GM21528 (cell line): ENCODE measurements around the gene TAF11L9.
"Not testable (repeated sequence)": the region's sequence is repeated elsewhere in the genome, so short reads cannot be mapped to it uniquely, and the experiment has no call there.

Source experiments
- ATAC-seq: cut with Tn5 transposase; IDR thresholded peaks from one replicate; pipeline ENCODE4 v1.9.1; 2021; ENCODE audit warnings: mild to moderate bottlenecking, moderate library complexity; ENCODE audit not compliant: unreplicated experiment, low FRiP score

TAF11L9 gene

DNA sequence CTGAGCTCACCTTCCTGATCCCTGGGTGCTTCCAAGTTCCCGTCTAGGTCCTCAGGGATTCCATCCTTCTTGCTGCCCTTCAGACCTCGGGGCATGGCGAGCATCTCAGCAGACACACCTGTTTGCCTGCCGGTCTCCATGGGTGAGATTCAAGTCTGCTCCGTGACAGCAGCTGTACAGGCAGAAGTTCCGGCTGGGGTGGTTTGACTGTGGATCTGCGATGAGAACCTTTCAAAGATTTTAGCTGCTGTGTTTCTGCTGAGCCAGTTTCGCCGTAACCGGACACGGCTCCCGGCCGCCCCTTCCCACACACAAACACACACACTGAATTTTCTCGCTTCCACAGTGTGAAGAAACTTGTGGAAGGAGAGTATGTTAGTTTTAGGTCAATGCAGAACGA, at the start of gene TAF11L9:
Gene TAF11L9, minus strand, starts transcription at position 140 of the 400 bp plus-strand sequence.
- ATAC-seq, result not testable (repeated sequence)

DNA sequence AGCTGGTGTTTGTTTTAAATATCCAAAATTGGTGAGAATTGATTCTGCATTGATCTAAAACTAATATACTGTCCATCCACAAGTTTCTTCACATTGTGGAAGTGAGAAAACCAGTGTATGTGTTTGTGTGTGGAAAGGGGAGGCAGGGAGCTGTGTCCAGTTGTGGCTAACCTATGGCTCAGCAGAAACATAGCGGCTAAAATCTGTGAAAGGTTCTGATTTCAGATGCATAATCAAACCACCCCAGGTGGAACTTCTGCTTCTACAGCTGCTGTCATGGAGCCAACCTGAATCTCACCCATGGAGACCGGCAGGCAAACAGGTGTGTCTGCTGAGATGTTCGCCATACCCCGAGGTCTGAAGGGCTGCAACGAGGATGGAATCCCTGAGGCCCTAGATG, 40.0 kb upstream of the TAF11L9 start, which contains the start of gene TAF11L14:
Gene TAF11L14, plus strand, starts transcription at position 301 of the 400 bp plus-strand sequence.
- no peak for ATAC-seq

DNA sequence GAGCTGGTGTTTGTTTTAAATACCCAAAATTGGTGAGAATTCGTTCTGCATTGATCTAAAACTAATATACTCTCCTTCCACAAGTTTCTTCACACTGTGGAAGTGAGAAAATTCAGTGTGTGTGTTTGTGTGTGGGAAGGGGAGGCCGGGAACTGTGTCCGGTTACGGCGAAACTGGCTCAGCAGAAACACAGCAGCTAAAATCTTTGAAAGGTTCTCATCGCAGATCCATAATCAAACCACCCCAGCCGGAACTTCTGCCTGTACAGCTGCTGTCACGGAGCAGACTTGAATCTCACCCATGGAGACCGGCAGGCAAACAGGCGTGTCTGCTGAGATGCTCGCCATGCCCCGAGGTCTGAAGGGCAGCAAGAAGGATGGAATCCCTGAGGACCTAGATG, 37.6 kb upstream of the TAF11L9 start, which contains the start of gene TAF11L13:
Gene TAF11L13, plus strand, starts transcription at position 301 of the 400 bp plus-strand sequence.
- ATAC-seq, result not testable (repeated sequence)

DNA sequence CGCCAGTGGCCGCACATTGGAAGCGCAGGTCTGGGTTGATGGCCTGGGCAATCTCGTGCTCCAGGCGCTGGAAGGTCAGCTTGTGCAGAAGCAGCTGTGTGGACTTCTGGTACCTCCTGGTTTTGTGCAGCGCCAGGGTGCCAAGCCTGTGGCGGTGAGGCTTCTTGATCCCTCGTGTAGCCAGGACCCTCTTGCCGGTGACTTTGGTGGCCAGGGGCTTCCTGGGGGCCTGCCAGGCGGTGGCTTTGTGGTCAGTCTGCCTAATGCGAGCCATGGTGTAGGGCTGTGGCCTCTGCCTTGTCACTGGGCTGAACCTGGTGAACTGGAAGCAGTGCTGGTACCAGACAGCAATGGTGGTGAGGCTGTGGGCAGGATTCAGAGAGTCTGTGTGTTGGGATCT, 31.5 kb upstream of the TAF11L9 start:
- no peak for ATAC-seq

DNA sequence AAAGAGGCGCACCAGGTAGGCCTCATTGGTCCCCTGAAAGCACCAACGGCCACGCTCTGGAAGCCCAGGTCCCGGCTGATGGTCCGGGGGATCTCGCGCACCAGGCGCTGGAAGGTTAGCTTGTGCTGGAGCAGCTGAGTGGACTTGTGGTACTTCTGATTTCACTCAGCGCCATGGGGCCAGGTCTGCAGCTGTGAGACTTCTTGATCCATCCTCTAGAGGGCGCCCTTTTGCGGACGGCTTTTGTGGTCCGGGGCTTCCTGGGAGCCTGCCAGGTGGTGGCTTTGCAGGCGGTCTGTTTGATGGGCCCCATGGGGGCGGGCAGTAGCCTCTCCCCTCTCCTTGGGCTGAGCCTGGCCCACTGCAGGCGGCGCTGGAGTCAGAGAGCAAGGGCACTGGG, 26.4 kb upstream of the TAF11L9 start:
- no peak for ATAC-seq

DNA sequence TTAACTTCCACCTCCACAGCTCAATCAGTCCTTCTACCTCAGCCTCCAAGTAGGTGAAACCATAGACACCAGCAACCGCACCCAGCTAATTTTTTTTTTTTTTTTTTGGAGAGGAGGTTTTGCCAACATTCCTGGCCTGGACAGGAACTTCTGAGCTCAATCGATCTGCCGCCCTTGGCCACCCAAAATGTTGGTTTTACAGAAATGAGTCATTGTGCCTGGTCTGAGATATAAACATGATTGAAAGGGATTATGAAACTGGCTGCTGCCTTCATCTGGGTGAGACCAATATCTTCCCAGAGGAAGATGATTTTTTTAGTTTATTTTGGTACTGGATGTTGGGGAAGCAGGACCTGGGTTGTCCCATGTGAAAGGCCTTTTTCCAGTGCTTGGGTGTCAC, 25.2 kb upstream of the TAF11L9 start:
- ATAC-seq, result no peak

DNA sequence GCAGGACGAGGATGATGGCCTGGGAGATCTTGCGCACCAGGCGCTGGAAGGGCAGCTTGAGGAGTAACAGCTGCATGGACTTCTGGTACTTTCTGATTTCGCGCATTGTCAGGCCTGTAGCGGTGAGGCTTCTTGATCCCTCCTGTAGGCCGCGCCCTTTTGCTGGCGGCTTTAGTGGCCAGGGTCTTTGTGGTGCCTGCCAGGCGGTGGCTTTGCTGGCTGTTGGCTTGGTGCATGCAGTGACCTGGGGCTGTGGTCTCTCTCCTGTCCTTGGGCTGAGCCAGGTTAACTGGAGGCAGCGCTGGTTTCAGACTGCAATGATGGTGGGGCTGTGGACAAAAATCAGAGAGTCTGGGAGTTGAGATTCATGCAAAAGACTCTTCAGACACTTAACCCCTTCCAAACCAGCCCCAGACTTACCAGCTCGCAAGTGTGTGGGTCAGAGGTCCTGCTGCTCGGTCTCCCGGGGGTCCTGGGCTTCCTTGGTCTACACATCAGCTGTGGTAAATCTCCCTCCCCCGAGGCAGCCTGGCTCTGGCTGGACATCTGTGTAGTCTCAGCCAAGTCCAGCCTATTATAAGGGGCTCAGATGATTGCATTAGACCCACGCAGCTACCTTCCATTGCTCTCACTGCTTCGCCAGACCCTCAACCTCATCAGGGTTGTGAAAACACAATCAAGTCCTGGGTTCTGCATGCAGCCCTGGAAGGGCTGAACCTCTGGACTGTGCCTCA, 20.8 kb upstream of the TAF11L9 start:
- no peak for ATAC-seq

DNA sequence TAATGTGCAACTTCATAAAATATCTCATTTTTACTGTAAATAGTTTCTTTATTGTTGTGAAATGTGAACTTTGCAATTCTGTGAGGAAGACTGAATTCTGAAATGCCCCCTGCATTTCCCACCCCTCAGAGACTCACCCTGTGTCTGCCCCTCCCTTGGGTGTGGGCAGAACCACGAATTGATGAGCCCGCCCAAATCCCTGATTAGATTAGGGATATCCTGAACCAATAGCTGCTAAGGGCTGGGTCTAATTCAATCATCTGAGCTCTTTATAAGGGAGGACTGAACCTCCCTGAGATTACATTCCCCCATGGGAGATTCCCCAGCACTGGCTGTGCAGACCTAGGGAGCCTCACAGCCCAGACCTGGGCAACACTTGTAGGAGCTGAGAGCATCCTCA, 15.9 kb upstream of the TAF11L9 start, which contains the start of gene TAF11L12:
Gene TAF11L12, plus strand, starts transcription at position 301 of the 400 bp plus-strand sequence.
- ATAC-seq, result not testable (repeated sequence)

DNA sequence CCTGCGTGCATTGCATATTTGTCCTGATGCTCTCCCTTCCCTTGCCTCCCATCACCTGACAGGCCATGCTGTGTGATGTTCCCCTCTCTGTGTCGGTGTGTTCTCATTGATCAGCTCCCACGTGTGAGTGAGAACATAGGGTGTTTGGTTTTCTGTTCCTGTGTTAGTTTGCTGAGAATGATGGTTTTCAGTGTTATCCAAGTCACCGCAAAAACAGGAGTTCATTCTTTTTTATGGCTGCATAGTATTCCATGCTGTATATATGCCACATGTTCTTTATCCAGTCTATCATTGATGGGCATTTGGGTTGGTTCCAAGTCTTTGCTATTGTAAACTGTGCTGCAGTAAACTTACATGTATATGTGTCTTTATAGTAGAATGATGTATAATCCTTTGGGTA, 13.3 kb upstream of the TAF11L9 start:
- not testable (repeated sequence) for ATAC-seq

DNA sequence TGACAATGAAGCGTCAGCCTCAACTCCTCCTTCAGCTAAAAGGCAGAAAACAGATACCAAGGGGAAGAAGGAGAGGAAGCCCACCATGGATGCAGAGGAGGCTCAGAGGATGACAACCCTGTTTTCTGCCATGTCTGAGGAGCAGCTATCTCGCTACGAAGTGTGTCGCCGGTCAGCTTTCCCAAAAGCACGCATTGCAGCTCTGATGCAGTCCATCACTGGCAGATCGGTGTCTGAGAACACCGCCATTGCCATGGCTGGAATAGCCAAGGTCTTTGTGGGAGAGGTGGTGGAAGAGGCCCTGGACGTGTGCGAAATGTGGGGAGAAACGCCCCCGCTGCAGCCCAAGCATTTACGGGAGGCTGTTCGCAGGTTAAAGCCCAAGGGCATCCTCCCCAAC, 10.8 kb upstream of the TAF11L9 start:
- ATAC-seq, result no peak

DNA sequence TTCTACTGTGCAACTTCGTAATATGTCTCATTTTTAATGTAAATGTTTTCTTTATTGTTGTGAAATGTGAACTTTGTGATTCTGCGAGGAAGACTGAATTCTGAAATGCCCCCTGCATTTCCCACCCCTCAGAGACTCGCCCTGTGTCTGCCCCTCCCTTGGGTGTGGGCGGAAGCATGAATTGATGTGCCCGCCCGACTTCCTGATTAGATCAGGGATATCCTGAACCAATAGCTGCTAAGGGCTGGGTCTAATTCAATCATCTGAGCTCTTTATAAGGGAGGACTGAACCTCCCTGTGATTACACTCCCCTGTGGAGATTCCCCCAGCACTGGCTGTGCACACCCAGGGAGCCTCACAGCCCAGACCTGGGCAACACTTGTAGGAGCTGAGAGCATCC, 9.7 kb upstream of the TAF11L9 start, which contains the start of gene TAF11L11:
Gene TAF11L11, plus strand, starts transcription at position 304 of the 400 bp plus-strand sequence.
- ATAC-seq, result not testable (repeated sequence)

DNA sequence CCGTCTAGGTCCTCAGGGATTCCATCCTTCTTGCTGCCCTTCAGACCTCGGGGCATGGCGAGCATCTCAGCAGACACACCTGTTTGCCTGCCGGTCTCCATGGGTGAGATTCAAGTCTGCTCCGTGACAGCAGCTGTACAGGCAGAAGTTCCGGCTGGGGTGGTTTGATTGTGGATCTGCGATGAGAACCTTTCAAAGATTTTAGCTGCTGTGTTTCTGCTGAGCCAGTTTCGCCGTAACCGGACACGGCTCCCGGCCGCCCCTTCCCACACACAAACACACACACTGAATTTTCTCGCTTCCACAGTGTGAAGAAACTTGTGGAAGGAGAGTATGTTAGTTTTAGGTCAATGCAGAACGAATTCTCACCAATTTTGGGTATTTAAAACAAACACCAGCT, 3.5 kb upstream of the TAF11L9 start, which contains the start of gene TAF11L10:
Gene TAF11L10, minus strand, starts transcription at position 101 of the 400 bp plus-strand sequence.
- not testable (repeated sequence) for ATAC-seq

DNA sequence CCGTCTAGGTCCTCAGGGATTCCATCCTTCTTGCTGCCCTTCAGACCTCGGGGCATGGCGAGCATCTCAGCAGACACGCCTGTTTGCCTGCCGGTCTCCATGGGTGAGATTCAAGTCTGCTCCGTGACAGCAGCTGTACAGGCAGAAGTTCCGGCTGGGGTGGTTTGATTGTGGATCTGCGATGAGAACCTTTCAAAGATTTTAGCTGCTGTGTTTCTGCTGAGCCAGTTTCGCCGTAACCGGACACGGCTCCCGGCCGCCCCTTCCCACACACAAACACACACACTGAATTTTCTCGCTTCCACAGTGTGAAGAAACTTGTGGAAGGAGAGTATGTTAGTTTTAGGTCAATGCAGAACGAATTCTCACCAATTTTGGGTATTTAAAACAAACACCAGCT, 3.3 kb downstream of the TAF11L9 start, which contains the start of gene TAF11L8:
Gene TAF11L8, minus strand, starts transcription at position 101 of the 400 bp plus-strand sequence.
- not testable (repeated sequence) for ATAC-seq

DNA sequence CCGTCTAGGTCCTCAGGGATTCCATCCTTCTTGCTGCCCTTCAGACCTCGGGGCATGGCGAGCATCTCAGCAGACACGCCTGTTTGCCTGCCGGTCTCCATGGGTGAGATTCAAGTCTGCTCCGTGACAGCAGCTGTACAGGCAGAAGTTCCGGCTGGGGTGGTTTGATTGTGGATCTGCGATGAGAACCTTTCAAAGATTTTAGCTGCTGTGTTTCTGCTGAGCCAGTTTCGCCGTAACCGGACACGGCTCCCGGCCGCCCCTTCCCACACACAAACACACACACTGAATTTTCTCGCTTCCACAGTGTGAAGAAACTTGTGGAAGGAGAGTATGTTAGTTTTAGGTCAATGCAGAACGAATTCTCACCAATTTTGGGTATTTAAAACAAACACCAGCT, 8.5 kb downstream of the TAF11L9 start, which contains the start of gene TAF11L7:
Gene TAF11L7, minus strand, starts transcription at position 101 of the 400 bp plus-strand sequence.
- not testable (repeated sequence) for ATAC-seq
